ENCODE data around the gene SLC6A20.

SLC6A20 gene

DNA sequence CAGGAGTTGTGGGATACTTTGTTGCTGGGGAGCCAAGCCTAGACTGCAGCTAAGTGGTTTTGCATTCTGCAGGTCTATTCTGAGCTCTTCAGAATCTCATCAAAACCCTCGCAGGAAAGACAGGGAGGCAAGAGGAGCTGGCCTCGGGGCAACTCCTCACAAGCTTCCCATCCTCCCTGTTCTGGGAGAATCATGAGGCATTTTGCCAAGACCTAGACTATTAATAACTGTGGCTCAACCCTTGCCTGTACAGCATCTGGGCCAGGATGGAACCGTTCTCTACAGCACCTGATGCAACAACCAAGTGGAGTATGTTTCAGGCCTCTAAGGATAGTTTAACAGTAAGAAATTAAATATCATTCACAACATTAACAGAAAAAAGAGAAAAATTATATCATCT, 20.2 kb upstream of the SLC6A20 start:
- Mint-ChIP-seq H3K9me3 (ENCODE audit: low read depth) (no peaks in the 10 kb centered on the region), H3K27me3 (no peaks in the 10 kb centered on the region), H3K27ac (no peak overlapping the region), H3K4me1 (ENCODE audit: low read depth) (peaks cover 1% of the 10 kb centered on the region), H3K4me3 (no peak overlapping the region), H3K36me3 (peaks cover 20% of the 10 kb centered on the region)

DNA sequence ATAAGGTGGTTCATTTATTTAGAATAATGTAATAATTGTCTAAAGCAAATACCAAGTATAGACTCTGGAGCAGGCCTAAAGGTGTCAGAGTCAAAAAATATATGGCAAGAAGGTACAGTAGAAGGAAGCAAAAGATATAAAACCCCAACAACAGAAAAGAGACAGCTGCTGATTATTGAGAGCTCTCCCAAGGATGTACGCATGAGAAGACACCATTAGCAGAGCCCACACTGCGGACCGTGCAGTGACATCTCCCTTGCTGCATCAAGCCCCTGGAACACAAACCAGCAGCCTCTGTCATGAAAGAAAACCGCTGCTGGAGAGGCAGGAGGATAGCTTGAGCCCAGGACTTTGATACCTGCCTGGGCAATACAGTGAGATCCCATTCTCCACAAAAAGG, 18.0 kb upstream of the SLC6A20 start:
- peaks cover 18% of the 10 kb centered on the region for H3K36me3 Mint-ChIP-seq
- no peaks in the 10 kb centered on the region for H3K27me3 Mint-ChIP-seq
- no peak overlapping the region for H3K4me3 Mint-ChIP-seq

DNA sequence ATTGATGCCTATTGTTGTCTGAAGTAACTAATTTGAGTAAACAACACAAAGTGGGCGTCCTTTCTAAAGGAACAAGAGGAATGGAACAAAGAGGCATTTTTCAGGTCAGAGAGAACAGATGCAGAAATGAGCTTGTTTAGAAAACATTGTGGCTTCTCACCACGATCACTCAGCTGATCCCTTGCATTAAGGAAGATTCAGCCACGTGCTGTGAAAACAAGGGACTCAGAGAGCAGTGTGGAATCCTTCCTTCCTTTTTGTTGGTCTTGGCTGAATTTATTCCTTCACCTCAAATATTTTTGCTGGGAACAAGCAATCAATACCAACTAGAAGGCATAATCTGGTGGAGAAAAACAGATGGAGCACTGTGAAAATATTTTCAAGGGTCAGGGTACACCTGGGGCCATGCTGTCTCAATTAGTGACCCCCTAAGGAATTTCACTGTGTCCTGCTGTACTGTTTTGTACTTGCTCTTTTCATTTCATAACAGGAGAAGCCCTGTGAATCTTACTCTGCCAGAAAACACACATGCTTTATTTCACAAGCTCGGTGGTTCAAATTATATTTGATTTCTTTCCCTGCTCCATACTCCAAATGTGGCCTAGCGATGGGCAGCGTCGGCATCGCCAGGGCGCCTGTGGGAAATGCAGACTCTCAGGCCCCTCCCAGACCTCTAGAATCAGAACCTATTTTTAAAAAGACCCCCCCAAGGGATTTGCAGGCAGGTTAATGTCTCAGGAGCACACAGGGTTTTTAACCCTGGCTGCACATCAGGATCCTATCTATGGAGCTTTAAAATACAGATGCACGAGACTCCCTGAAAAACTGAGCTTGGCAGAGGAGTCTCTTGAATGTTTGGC, 11.6 kb upstream of the SLC6A20 start:
- H3K4me1 Mint-ChIP-seq (ENCODE audit: low read depth) = peaks cover 13% of the 10 kb centered on the region
- H3K27ac Mint-ChIP-seq = no peak overlapping the region
- no peak overlapping the region for H3K4me3 Mint-ChIP-seq
- no peaks in the 10 kb centered on the region for H3K27me3 Mint-ChIP-seq
- peaks cover 6% of the 10 kb centered on the region for H3K36me3 Mint-ChIP-seq
- no peaks in the 10 kb centered on the region for H3K9me3 Mint-ChIP-seq (ENCODE audit: low read depth)

More for the DNA sequence above, 18.0 kb upstream of the SLC6A20 start:
- H3K9me3 Mint-ChIP-seq (ENCODE audit: low read depth) = no peaks in the 10 kb centered on the region
- H3K27ac Mint-ChIP-seq = no peak overlapping the region
- H3K4me1 Mint-ChIP-seq (ENCODE audit: low read depth) = peaks cover 1% of the 10 kb centered on the region

- no peaks in the 10 kb centered on the region for H3K9me3 Mint-ChIP-seq (ENCODE audit: low read depth)
- no peak overlapping the region for H3K4me3 Mint-ChIP-seq
- H3K27ac Mint-ChIP-seq = no peak overlapping the region
- no peaks in the 10 kb centered on the region for H3K27me3 Mint-ChIP-seq
- peaks cover 6% of the 10 kb centered on the region for H3K36me3 Mint-ChIP-seq
- peaks cover 13% of the 10 kb centered on the region for H3K4me1 Mint-ChIP-seq (ENCODE audit: low read depth)
Measured at GRCh38 chr3:45807133-45807532, 10.8 kb upstream of the SLC6A20 start.

GRCh38 chr3:45806072-45806471, 9.7 kb upstream of the SLC6A20 start:
- H3K27ac Mint-ChIP-seq = no peak overlapping the region
- H3K9me3 Mint-ChIP-seq (ENCODE audit: low read depth) = no peaks in the 10 kb centered on the region
- peaks cover 13% of the 10 kb centered on the region for H3K4me1 Mint-ChIP-seq (ENCODE audit: low read depth)
- H3K36me3 Mint-ChIP-seq = peaks cover under 1% of the 10 kb centered on the region
- H3K27me3 Mint-ChIP-seq = no peaks in the 10 kb centered on the region
- no peak overlapping the region for H3K4me3 Mint-ChIP-seq

DNA sequence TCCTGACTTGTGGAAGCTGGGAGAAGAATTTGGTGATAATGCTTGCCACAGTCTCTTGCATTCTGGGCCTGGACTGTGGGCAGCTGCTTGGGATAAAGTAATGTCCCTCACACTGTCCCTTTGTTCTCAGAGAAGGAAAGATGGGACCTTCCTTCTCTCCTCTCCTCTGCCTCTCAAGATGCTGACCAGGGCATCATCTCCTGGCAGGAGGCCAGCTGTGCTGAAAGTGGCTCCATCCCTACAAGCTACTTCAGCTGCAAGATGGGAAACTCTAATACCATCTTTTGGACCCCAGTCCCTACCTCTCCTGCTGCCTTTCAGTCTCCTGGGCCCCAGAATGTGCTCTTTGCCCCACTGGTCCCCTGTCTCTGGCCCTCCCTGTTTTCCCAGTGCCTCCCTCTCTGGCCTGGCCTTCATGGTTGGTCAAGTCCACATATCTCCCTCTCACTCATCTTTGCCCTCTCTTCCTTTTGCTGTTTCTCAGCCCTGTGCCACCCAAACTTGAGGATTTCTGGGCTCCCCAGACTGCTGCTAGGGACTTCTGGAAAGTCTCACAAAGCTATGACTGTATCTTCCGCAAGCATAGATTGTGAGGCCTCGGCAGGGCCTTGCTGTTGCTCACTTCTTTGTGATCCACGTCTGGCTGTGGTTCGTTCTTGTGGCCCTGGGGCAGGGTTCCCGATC, 7.1 kb upstream of the SLC6A20 start:
- Mint-ChIP-seq H3K36me3 (no peaks in the 10 kb centered on the region), H3K27ac (no peak overlapping the region), H3K27me3 (peaks cover 10% of the 10 kb centered on the region), H3K9me3 (ENCODE audit: low read depth) (no peaks in the 10 kb centered on the region), H3K4me1 (ENCODE audit: low read depth) (peaks cover 13% of the 10 kb centered on the region), H3K4me3 (no peak overlapping the region)

- no peak overlapping the region for H3K27ac Mint-ChIP-seq
- H3K4me3 Mint-ChIP-seq = no peak overlapping the region
- peaks cover 17% of the 10 kb centered on the region for H3K27me3 Mint-ChIP-seq
- no peaks in the 10 kb centered on the region for H3K9me3 Mint-ChIP-seq (ENCODE audit: low read depth)
- H3K4me1 Mint-ChIP-seq (ENCODE audit: low read depth) = peaks cover 13% of the 10 kb centered on the region
- no peaks in the 10 kb centered on the region for H3K36me3 Mint-ChIP-seq
Measured at GRCh38 chr3:45802146-45802545, 5.8 kb upstream of the SLC6A20 start.

DNA sequence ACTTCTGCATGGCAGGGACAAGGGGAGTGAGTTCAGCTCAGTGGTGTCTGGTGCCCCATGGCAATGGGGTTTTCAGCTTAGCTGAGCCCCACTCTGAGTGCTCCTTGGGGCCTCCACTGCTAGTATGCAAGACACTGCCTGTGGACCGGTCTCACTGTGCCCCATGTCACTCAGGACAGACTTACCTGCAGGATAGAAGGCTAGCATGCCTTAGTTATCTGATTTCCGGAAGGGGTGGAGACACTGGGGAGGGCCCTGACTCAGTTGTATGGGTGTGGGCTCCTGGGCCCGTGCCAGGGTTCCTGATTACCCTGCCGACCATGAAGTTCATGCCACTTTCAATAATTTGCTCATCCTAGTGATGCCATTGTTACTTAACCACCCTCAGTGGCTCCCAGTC, 4.3 kb upstream of the SLC6A20 start:
- H3K36me3 Mint-ChIP-seq = no peaks in the 10 kb centered on the region
- H3K9me3 Mint-ChIP-seq (ENCODE audit: low read depth) = no peaks in the 10 kb centered on the region
- peaks cover 24% of the 10 kb centered on the region for H3K27me3 Mint-ChIP-seq
- no peak overlapping the region for H3K4me3 Mint-ChIP-seq
- H3K4me1 Mint-ChIP-seq (ENCODE audit: low read depth) = peaks cover 9% of the 10 kb centered on the region
- H3K27ac Mint-ChIP-seq = no peak overlapping the region

DNA sequence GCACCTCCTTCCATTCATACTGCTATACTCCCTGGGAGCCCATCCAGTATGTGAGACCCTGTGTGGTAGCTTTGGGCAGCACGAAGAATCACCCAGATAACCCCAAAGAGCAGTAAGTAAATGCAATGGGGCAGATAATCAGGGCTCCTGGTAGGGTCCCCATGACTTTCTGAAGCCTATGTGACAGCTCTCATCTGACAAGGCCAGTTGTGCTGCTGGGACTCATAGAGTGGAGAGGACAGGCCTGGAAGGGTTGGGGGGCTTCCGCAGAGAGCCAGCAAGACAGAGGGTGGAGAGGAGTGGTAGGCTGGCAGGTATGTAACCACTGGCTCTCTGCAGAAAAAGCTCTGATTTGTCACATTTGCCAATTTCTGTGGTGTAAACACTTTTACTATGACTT, 3.2 kb upstream of the SLC6A20 start:
- H3K27me3 Mint-ChIP-seq = peaks cover 34% of the 10 kb centered on the region
- no peaks in the 10 kb centered on the region for H3K9me3 Mint-ChIP-seq (ENCODE audit: low read depth)
- no peak overlapping the region for H3K27ac Mint-ChIP-seq

DNA sequence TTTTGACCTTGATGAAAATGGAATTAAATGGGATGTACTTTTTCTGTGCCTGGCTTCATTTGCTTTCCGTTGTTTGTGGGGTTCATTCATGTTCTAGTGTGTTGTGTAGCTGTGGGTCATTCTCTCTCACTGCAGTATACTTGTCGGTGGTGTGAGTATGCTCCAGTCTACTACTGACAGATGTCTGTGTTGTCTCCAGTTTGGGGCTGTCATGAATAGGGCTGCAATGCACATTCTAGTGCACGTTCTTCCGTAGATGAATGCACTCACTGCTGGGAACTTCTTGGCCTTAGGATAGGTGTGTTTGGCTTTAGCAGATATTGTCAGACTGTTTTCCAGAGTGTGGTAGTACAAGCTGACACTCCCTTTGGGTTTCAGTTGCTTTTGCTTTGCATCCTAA, 1.7 kb upstream of the SLC6A20 start:
- Mint-ChIP-seq H3K4me1 (ENCODE audit: low read depth) (peaks cover 11% of the 10 kb centered on the region), H3K9me3 (ENCODE audit: low read depth) (no peaks in the 10 kb centered on the region), H3K27ac (no peak overlapping the region), H3K36me3 (no peaks in the 10 kb centered on the region), H3K27me3 (peaks cover 43% of the 10 kb centered on the region), H3K4me3 (no peak overlapping the region)

More for the DNA sequence above, 3.2 kb upstream of the SLC6A20 start:
- Mint-ChIP-seq H3K4me1 (ENCODE audit: low read depth) (peaks cover 11% of the 10 kb centered on the region), H3K4me3 (no peak overlapping the region), H3K36me3 (no peaks in the 10 kb centered on the region)

DNA sequence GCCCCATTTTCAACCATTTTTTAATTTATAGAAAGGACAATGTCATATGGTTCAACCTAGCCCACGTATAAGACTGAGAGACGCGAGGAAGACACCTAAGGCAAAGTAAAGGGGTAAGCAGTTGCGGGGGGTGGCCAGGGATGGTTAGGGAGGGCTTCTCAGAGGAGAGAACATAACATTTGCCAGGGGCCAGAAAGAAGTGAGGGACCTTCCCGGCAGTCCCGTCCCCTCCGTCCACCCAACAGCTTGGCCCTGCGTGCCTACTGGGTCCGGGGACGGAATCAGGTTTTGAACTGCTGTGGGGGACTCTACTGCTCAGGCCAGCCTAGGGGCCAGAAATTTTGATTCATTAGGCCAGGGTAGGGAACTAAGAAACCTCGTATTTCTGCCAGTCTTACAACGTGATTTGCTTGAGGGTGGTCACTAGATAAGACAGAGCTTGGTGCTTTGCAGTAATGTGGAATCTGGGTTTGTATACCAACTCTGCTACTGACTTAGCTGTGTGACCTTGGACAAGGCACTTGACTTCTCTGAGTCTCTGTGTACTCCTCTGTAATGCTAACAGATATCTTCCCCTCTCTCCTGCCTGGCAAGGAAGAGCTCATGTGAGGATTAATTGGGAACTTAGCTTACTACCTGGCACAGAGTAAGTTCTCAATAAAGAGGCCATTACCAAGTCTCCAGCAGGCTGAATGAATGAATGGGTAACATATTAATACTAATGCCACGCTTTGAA, 734 bp upstream of the SLC6A20 start:
- H3K27me3 Mint-ChIP-seq = peaks cover 43% of the 10 kb centered on the region
- no peaks in the 10 kb centered on the region for H3K36me3 Mint-ChIP-seq
- H3K4me3 Mint-ChIP-seq = peak overlapping the region; percentile 67
- no peak overlapping the region for H3K27ac Mint-ChIP-seq
- peaks cover 11% of the 10 kb centered on the region for H3K4me1 Mint-ChIP-seq (ENCODE audit: low read depth)
- no peaks in the 10 kb centered on the region for H3K9me3 Mint-ChIP-seq (ENCODE audit: low read depth)

DNA sequence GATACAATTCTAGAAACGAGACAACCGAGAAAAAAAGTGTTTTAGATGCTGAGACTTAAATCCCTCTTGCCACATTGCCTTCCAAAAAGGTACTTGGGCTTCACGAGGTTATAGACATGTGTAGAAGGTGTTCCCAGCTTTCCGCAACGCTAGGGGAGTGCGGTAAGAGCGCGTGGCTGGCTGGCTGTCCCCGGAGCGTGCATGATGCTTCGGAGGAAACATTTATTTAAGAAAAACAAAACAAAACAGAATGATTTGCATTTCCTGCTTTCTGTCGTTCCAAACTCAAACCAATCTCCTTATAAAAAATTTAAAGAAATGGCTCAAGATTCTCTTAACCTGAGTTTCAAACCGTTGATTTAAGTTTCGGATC, 841 bp downstream of the SLC6A20 start:
- Mint-ChIP-seq H3K27me3 (peaks cover 43% of the 10 kb centered on the region), H3K27ac (no peak overlapping the region), H3K4me3 (peak overlapping the region; percentile 85), H3K4me1 (ENCODE audit: low read depth) (peaks cover 11% of the 10 kb centered on the region), H3K9me3 (ENCODE audit: low read depth) (no peaks in the 10 kb centered on the region), H3K36me3 (no peaks in the 10 kb centered on the region)

GRCh38 chr3:45794660-45795059, 1.7 kb downstream of the SLC6A20 start:
- H3K4me3 Mint-ChIP-seq = peak overlapping the region; percentile 30
- peaks cover 11% of the 10 kb centered on the region for H3K4me1 Mint-ChIP-seq (ENCODE audit: low read depth)
- H3K27me3 Mint-ChIP-seq = peaks cover 42% of the 10 kb centered on the region
- H3K36me3 Mint-ChIP-seq = no peaks in the 10 kb centered on the region
- peaks cover 4% of the 10 kb centered on the region for H3K9me3 Mint-ChIP-seq (ENCODE audit: low read depth)
- H3K27ac Mint-ChIP-seq = no peak overlapping the region

DNA sequence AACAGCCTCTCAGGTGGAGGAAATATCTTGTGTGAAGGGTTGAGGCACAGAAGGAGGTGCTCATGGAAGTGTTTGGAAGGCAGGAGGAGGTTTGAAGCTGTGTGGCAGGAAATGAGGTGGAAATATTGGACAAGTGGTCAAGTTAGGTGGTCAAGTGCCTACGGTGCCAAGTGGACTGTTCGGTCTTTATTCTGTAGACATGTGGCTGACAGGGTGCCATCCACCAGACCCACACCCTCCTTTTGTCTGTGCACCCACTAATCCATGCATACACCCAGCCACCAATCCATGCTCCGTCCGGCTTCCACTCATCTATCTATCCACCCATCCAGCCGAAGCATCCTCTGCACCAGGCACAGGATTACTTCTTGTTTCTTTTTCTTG, 2.2 kb downstream of the SLC6A20 start:
- H3K27ac Mint-ChIP-seq = no peak overlapping the region
- H3K36me3 Mint-ChIP-seq = no peaks in the 10 kb centered on the region
- peaks cover 11% of the 10 kb centered on the region for H3K4me1 Mint-ChIP-seq (ENCODE audit: low read depth)
- peaks cover 38% of the 10 kb centered on the region for H3K27me3 Mint-ChIP-seq
- no peak overlapping the region for H3K4me3 Mint-ChIP-seq
- peaks cover 4% of the 10 kb centered on the region for H3K9me3 Mint-ChIP-seq (ENCODE audit: low read depth)

Data from activated naive CD8-positive, alpha-beta T cell (primary cell).